Measurements from ENCODE around the gene CHST7. TPM values are rescaled to one million over a fixed set of nuclear protein-coding genes. Genes with fewer than 3 reads are reported as not detected.

Gene CHST7
- total and polyA plus RNA-seq, 2 of the 4 experiments (the other 2 are of a cell fraction), result 2.9 to 4.8 TPM

DNA sequence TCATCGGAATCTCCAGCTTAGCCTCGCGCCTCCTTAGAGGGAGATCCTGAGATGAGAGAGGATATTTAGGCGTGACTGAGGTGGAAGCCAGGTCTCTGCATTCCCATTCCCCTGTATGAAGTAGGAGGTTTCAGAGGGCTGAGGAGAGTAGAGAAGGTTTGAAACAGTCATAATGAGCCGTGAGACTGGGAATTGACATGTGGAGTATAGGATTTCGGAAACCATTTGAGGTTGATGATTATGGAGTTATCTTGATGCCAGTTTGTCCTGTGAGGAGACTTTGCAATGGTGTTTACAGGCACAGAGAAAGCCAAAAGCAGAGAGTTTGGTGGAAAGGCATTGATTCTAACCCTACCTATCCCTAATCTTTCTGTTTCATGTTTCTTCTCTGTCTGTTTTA, 2.0 kb downstream of the CHST7 start:
- ChIA-PET POLR2A (ENCODE audit: unreplicated experiment) (no interaction called here), CTCF (no interaction called here)
- Histone ChIP-seq H3K56ac (ENCODE audit: extremely low read depth, insufficient read depth, low read length) (no peak overlapping the region), H2AFZ (replicated peaks; ENCODE audit: low read length, poor library complexity) (no peak overlapping the region), H4K20me1 (ENCODE audit: insufficient read depth, low read length) (no peaks in the 10 kb centered on the region), H2BK15ac (ENCODE audit: low read depth, low read length) (no peak overlapping the region), H3K14ac (replicated peaks; ENCODE audit: low read depth, low read length) (no peak overlapping the region), H3K4me2 (ENCODE audit: low read depth, low read length) (peak overlapping the region; percentile 83), H4K8ac (ENCODE audit: low read depth in 2 of 2, low read length in 2 of 2) (no peak overlapping the region), H3K9me1 (ENCODE audit: insufficient read depth, low read length) (0 out of 2 replicates have a peak, but pooled peaks cover 3% of the 10 kb centered on the region), H3K27ac (ENCODE audit: insufficient read depth, low read length) (no peak overlapping the region), H2AK9ac (replicated peaks; ENCODE audit: low read depth, low read length, poor library complexity) (no peak overlapping the region), H3K23ac (ENCODE audit: low read depth, low read length) (peak overlapping the region; percentile 62; the same call in 1 of the 2 replicates), H2AK5ac (ENCODE audit: low read depth, low read length) (0 out of 2 replicates have a peak overlapping the region, but pooled peaks have one; percentile 2), H3K79me1 (ENCODE audit: low read depth in 1 of 2, low read length in 2 of 2) (peaks cover 7 to 36% of the 10 kb centered on the region in 2 experiments; a peak in 2 of 4 replicates), H3K18ac (ENCODE audit: low read depth, low read length) (no peak overlapping the region), H3K9ac (ENCODE audit: low read depth, low read length) (no peak overlapping the region), H3K4ac (ENCODE audit: low read depth, low read length) (no peak overlapping the region), H3K4me3 (ENCODE audit: insufficient read depth, low read depth, low read length) (peak overlapping the region; percentile 55), H3K36me3 (ENCODE audit: control insufficient read depth, insufficient read depth, low read length) (no peaks in the 10 kb centered on the region), H4K5ac (ENCODE audit: low read depth, low read length) (no peak overlapping the region), H2BK20ac (ENCODE audit: low read depth, low read length) (no peak overlapping the region; the same call in 1 of the 2 replicates), H4K91ac (ENCODE audit: insufficient read depth, low read depth, low read length) (no peak overlapping the region), H3K9me3 (ENCODE audit: control insufficient read depth, insufficient read depth, low read length) (no peaks in the 10 kb centered on the region), H2BK5ac (ENCODE audit: low read depth, low read length, poor library complexity, severe bottlenecking) (no peak overlapping the region), H2BK120ac (ENCODE audit: low read depth, low read length) (no peak overlapping the region; the same call in 1 of the 2 replicates), H3K4me1 (ENCODE audit: control insufficient read depth, insufficient read depth, low read length) (peaks cover 2% of the 10 kb centered on the region; the same call in 1 of the 2 replicates), H3K27me3 (ENCODE audit: control insufficient read depth, insufficient read depth, low read length) (no peaks in the 10 kb centered on the region)
- no peak for ATAC-seq (ENCODE audit: low read depth)
- dilution Hi-C loops (cut with HindIII; ENCODE audit: low sequenced_read_pairs, unreplicated experiment), result no loop called here
- TF ChIP-seq FOS (IDR thresholded peaks at IDR 0.05; ENCODE audit: low read depth, low read length) (no peak), MXI1 (IDR thresholded peaks at IDR 0.05; ENCODE audit: borderline replicate concordance, low read depth, low read length) (no peak), SMC3 (IDR thresholded peaks at IDR 0.05; ENCODE audit: low read depth, low read length) (no peak), CEBPB (IDR thresholded peaks at IDR 0.05; ENCODE audit: low read depth, low read length) (no peak), CHD1 (IDR thresholded peaks at IDR 0.05; ENCODE audit: low read depth, low read length) (no peak), RFX5 (IDR thresholded peaks at IDR 0.05; ENCODE audit: low read depth, low read length) (no peak), RAD21 (IDR thresholded peaks at IDR 0.05; ENCODE audit: low read length) (no peak), MAZ (IDR thresholded peaks at IDR 0.05; ENCODE audit: borderline replicate concordance, low read depth, low read length) (no peak), RCOR1 (IDR thresholded peaks at IDR 0.05; ENCODE audit: insufficient replicate concordance, low read length) (no peak), POLR2A (IDR thresholded peaks at IDR 0.05; ENCODE audit: low read depth, low read length) (no peak), MAFK (IDR thresholded peaks at IDR 0.05; ENCODE audit: low read depth, low read length) (no peak), BHLHE40 (IDR thresholded peaks at IDR 0.05; ENCODE audit: low read depth, low read length) (no peak)
- TF ChIP-seq, protein P1, sequence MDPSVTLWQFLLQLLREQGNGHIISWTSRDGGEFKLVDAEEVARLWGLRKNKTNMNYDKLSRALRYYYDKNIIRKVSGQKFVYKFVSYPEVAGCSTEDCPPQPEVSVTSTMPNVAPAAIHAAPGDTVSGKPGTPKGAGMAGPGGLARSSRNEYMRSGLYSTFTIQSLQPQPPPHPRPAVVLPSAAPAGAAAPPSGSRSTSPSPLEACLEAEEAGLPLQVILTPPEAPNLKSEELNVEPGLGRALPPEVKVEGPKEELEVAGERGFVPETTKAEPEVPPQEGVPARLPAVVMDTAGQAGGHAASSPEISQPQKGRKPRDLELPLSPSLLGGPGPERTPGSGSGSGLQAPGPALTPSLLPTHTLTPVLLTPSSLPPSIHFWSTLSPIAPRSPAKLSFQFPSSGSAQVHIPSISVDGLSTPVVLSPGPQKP (IDR thresholded peaks at IDR 0.05; ENCODE audit: borderline replicate concordance, low read depth, low read length), result no peak
- TF ChIP-seq, protein P2, sequence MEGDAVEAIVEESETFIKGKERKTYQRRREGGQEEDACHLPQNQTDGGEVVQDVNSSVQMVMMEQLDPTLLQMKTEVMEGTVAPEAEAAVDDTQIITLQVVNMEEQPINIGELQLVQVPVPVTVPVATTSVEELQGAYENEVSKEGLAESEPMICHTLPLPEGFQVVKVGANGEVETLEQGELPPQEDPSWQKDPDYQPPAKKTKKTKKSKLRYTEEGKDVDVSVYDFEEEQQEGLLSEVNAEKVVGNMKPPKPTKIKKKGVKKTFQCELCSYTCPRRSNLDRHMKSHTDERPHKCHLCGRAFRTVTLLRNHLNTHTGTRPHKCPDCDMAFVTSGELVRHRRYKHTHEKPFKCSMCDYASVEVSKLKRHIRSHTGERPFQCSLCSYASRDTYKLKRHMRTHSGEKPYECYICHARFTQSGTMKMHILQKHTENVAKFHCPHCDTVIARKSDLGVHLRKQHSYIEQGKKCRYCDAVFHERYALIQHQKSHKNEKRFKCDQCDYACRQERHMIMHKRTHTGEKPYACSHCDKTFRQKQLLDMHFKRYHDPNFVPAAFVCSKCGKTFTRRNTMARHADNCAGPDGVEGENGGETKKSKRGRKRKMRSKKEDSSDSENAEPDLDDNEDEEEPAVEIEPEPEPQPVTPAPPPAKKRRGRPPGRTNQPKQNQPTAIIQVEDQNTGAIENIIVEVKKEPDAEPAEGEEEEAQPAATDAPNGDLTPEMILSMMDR (conservative IDR thresholded peaks at IDR 0.05; ENCODE audit: low read depth, low read length), result no peak
- TF ChIP-seq, protein P3, sequence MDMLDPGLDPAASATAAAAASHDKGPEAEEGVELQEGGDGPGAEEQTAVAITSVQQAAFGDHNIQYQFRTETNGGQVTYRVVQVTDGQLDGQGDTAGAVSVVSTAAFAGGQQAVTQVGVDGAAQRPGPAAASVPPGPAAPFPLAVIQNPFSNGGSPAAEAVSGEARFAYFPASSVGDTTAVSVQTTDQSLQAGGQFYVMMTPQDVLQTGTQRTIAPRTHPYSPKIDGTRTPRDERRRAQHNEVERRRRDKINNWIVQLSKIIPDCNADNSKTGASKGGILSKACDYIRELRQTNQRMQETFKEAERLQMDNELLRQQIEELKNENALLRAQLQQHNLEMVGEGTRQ (IDR thresholded peaks at IDR 0.05; ENCODE audit: low read depth, low read length), result no peak
- no TSS peak for BruUV-seq (replicated peaks)
- in situ Hi-C loops (cut with MboI; ENCODE audit: low sequenced_read_pairs), result no loop called here
- 33% methylated on average over 1 of the region's 6 CpGs; no CpG with 5 or more reads in 1 of the 2 experiments for WGBS, 2 experiments (ENCODE audit: extremely low coverage in 2 of 2, insufficient read length in 1 of 2)
- intact Hi-C loops (cut with micrococcal nuclease), result loop anchor here (5.0 kb wide), 1 partner anchor 222 kb away; no protein-coding TSS in a partner anchor
- no peak for DNase-seq
